CD4-positive, CD25-positive, alpha-beta regulatory T cell (primary cell): Measurements from ENCODE around the gene RAB7B. TPM values are rescaled to one million over a fixed set of nuclear protein-coding genes. Genes with fewer than 3 reads are reported as not detected.

ENCODE experiments used
- ATAC-seq, 2 donors: fragments of 150-1000 bp; cut with Tn5 transposase; one replicate each; pipeline ENCODE4 v1.10.0; 2021; ENCODE audit warnings: low read depth in 2 of 2, moderate number of reproducible peaks in 2 of 2, moderate library complexity in 1 of 2
- DNase-seq, 3 donors: peaks; one replicate each; pipeline versions ENCODE4 v3.0.0 to v3.0.0-alpha.2; 2012 to 2022; ENCODE audit warnings: mixed read lengths in 1 of 3
- H3K27ac ChIP-seq: one replicate; pipeline ENCODE4 v1.7.0; 2013; ENCODE audit warnings: mild to moderate bottlenecking, low read length; ENCODE audit not compliant: insufficient read depth, poor library complexity, severe bottlenecking
- H3K27me3 ChIP-seq: one replicate; pipeline ENCODE4 v1.7.0; 2013; ENCODE audit warnings: low read length; ENCODE audit not compliant: control insufficient read depth, insufficient read depth
- H3K36me3 ChIP-seq: one replicate; pipeline ENCODE4 v1.7.0; 2013; ENCODE audit warnings: mild to moderate bottlenecking, low read length, moderate library complexity; ENCODE audit not compliant: control insufficient read depth, insufficient read depth
- H3K4me1 ChIP-seq: 2 replicates; pipeline ENCODE4 v1.7.0; 2013; ENCODE audit warnings: mild to moderate bottlenecking, low read length; ENCODE audit not compliant: insufficient read depth, control insufficient read depth, poor library complexity, severe bottlenecking
- H3K4me3 ChIP-seq: one replicate; pipeline ENCODE4 v1.7.0; 2013; ENCODE audit warnings: low read depth, mild to moderate bottlenecking, low read length, moderate library complexity
- H3K9me3 ChIP-seq, 2 experiments: 1 replicate in 1 of 2; 2 replicates in 1 of 2; pipeline ENCODE4 v1.7.0; 2013; ENCODE audit warnings: low read length in 2 of 2, mild to moderate bottlenecking in 1 of 2, moderate library complexity in 1 of 2; ENCODE audit not compliant: control insufficient read depth in 2 of 2
- H3K27ac Mint-ChIP-seq, 3 donors: one replicate each; pipeline ENCODE4 v1.8.0; 2020 to 2022; ENCODE audit warnings: mild to moderate bottlenecking in 3 of 3, mixed read lengths in 3 of 3, moderate library complexity in 2 of 3
- H3K27me3 Mint-ChIP-seq: one replicate; pipeline ENCODE4 v1.8.0; 2022; ENCODE audit warnings: mild to moderate bottlenecking, mixed read lengths
- H3K36me3 Mint-ChIP-seq: one replicate; pipeline ENCODE4 v1.8.0; 2020; ENCODE audit warnings: mixed read lengths
- H3K4me1 Mint-ChIP-seq, 4 donors: one replicate each; pipeline ENCODE4 v1.8.0; 2020 to 2022; ENCODE audit warnings: mixed read lengths in 4 of 4, mild to moderate bottlenecking in 1 of 4
- H3K4me3 Mint-ChIP-seq, 4 donors: one replicate each; pipeline ENCODE4 v1.8.0; 2020 to 2022; ENCODE audit warnings: mild to moderate bottlenecking in 4 of 4, mixed read lengths in 4 of 4, moderate library complexity in 3 of 4
- H3K9me3 Mint-ChIP-seq, 7 donors: one replicate each; pipeline ENCODE4 v1.8.0; 2020 to 2022; ENCODE audit warnings: mixed read lengths in 7 of 7, mild to moderate bottlenecking in 3 of 7, moderate library complexity in 2 of 7
- polyA plus RNA-seq, 4 donors: library from polyadenylated mRNA; unstranded; fragments of 300-500 nt; fragmentation: Illumina TruSeq; gene quantifications; one replicate each; pipeline ENCODE4 v1.2.3, GENCODE V29; 2021
- total RNA-seq: library from RNA; stranded (reverse); gene quantifications from one replicate; pipeline ENCODE4 v1.2.3, GENCODE V29; 2022

RAB7B gene
- total and polyA plus RNA-seq, 5 donors from 2014 or later, result not detected

DNA sequence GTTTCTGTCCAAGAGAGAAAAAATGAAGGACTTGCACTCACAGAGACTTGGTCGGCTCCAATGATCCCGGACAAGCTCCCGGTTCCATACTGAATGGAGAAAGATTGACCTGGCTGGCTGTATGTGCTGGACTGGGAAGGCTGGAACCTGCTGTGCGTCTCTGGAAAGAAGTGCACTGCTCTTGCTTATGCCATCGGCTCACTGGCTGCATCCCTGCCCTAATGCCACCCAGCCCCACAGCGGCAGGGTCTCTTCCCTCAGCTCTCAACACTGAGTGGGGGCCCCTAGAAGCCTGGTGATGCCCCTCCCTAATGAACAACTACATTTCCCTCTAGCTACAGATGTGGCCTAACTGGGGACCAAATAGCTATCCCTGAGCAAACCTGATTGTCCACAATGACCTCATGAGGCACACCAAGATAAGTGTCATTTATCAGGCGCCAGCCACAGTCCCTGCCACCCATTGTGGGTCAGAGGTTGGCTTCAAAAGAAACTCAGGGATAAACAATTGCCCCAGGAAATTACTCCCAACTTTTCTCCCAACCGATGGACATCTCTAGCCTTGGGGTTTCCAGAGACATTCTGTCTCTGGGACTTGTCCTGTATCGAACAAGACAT is 17.9 kb upstream of the RAB7B start:
- peaks cover 0 to 2% (median 0%) of the 10 kb centered on the region in 7 donors for H3K9me3 Mint-ChIP-seq
- ATAC-seq, result no peak
- Histone ChIP-seq H3K27me3 (peaks cover 14% of the 10 kb centered on the region), H3K9me3 (no peaks in the 10 kb centered on the region), H3K27ac (no peak overlapping the region), H3K4me1 (no peaks in the 10 kb centered on the region), H3K4me3 (no peak overlapping the region), H3K36me3 (no peaks in the 10 kb centered on the region)
- no peak for DNase-seq
- no peak overlapping the region for H3K27ac Mint-ChIP-seq
- no peaks in the 10 kb centered on the region for H3K36me3 Mint-ChIP-seq
- no peaks in the 10 kb centered on the region for H3K4me1 Mint-ChIP-seq
- H3K27me3 Mint-ChIP-seq, result peaks cover 46% of the 10 kb centered on the region
- H3K4me3 Mint-ChIP-seq, result no peak overlapping the region

DNA sequence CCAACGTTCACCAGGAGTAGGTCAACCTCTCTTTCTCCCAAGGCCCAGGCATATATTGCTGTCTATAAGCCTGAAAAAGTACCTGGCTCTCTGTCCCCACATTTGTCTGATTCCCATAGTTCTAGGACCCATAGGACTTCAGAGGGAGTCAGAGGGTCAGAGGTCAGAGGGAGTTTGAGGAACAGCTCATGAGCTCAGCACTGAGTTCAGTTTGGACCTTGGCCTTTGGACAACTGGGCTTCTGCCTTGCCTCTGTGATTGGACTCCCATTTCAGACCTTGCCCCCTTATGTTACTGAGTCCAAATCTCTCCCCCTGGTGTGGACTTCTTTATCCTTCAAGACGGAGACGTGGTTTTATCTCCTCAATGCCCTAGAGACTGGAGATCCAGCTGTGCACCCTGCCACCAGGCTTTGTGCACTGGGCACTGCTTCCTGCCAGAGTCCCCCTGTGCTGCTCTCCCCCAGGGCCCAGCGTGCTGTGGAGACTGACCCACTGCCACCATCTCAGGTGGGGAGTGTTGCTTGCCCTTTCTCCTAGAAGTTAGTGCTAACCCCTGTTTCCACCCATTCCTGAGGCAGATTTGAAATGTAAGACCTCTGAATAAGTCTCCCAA is 17.3 kb upstream of the RAB7B start:
- no peak for ATAC-seq
- H3K27me3 ChIP-seq, result peaks cover 14% of the 10 kb centered on the region
- DNase-seq, result no peak
- H3K27ac ChIP-seq, result no peak overlapping the region
- Mint-ChIP-seq H3K9me3 (peaks cover 0 to 2% (median 0%) of the 10 kb centered on the region in 7 donors), H3K4me3 (no peak overlapping the region), H3K27ac (no peak overlapping the region), H3K4me1 (no peaks in the 10 kb centered on the region), H3K36me3 (no peaks in the 10 kb centered on the region), H3K27me3 (peaks cover 46% of the 10 kb centered on the region)
- no peak overlapping the region for H3K4me3 ChIP-seq
- H3K9me3 ChIP-seq, result no peaks in the 10 kb centered on the region
- H3K36me3 ChIP-seq, result no peaks in the 10 kb centered on the region
- H3K4me1 ChIP-seq, result no peaks in the 10 kb centered on the region

- H3K4me1 ChIP-seq, result no peaks in the 10 kb centered on the region
- H3K27me3 ChIP-seq, result peaks cover 10% of the 10 kb centered on the region
- Mint-ChIP-seq H3K27me3 (peaks cover 15% of the 10 kb centered on the region), H3K4me3 (no peak overlapping the region), H3K4me1 (peaks cover 0 to 19% (median 9%) of the 10 kb centered on the region in 4 donors), H3K27ac (no peak overlapping the region), H3K9me3 (no peaks in the 10 kb centered on the region), H3K36me3 (no peaks in the 10 kb centered on the region)
- H3K9me3 ChIP-seq, result no peaks in the 10 kb centered on the region
- DNase-seq (no peak), ATAC-seq (no peak)
- H3K27ac ChIP-seq, result no peak overlapping the region
- H3K4me3 ChIP-seq, result no peak overlapping the region
- no peaks in the 10 kb centered on the region for H3K36me3 ChIP-seq
These were observed 11.9 kb upstream of the RAB7B start for GRCh38 chr1:206015071-206015470.

DNA sequence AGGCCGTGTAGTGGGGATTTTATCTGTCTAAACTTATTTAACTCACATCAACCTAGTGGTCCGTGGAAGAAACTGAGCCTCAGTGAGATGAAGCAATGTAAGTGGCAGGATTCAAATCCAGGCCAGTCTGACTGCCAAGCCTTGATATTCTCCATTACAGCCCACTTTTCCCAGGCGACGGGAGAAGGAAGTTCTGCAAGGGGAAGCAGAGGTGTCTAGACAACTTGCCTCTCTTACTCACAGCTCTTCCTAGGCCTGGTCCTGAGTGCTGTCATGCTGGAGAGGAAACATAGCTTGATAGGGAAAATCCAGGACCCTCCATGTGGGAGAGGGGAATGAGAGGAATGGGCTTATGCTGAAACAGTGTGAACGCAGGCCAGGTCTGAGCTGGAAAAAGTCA is 11.4 kb upstream of the RAB7B start:
- Mint-ChIP-seq H3K27me3 (peaks cover 14% of the 10 kb centered on the region), H3K4me1 (peaks cover 0 to 19% (median 9%) of the 10 kb centered on the region in 4 donors), H3K36me3 (no peaks in the 10 kb centered on the region), H3K4me3 (no peak overlapping the region), H3K9me3 (no peaks in the 10 kb centered on the region), H3K27ac (no peak overlapping the region)
- Histone ChIP-seq H3K27ac (no peak overlapping the region), H3K4me3 (no peak overlapping the region), H3K36me3 (no peaks in the 10 kb centered on the region), H3K4me1 (no peaks in the 10 kb centered on the region), H3K27me3 (peaks cover 10% of the 10 kb centered on the region), H3K9me3 (no peaks in the 10 kb centered on the region)
- no peak for DNase-seq
- no peak for ATAC-seq

DNA sequence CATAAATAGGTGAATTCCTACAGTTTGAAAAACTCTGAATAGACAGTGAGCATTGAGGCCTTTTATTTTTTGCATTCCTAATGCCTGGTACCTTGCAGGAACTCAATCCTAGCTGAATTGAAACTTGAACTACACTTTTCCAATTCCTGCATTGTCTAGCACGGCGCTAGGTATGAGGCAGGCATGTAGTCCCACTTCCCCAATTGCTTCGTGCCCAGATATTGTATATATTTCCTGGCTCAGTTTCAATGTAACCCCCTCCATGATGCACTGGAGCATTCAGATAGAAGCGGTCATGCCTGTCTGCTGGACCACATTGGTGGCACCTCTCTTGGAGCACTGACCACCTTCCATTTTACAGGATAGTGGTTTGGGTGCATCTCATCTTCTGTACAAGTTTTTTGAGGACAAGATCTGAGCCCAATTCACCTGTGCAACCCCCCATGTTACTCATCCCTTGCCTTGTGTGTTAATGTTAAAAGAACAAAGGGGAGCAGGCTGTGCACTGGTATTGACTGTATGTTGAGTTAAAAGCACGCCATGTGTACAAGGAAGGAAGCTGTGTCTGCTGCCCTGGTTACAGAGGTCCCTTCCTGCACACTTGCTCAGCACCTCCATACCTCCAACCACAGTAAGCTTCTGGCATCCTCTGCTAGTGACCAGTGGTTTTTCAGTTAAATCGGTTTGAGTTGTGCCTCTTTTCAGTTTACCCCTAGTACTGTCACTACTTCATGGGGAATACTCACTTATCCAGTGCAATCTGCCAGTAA is 10.0 kb upstream of the RAB7B start:
- H3K27me3 ChIP-seq, result peaks cover 2% of the 10 kb centered on the region
- H3K9me3 ChIP-seq, result no peaks in the 10 kb centered on the region
- Mint-ChIP-seq H3K4me1 (peaks cover 0 to 19% (median 9%) of the 10 kb centered on the region in 4 donors), H3K27ac (peak overlapping the region in 1 of 3 donors; percentile 17), H3K27me3 (peaks cover 8% of the 10 kb centered on the region), H3K4me3 (no peak overlapping the region), H3K9me3 (peaks cover 0 to 2% (median 0%) of the 10 kb centered on the region in 7 donors), H3K36me3 (no peaks in the 10 kb centered on the region)
- DNase-seq, result no peak
- no peaks in the 10 kb centered on the region for H3K4me1 ChIP-seq
- no peak overlapping the region for H3K4me3 ChIP-seq
- ATAC-seq, result no peak
- no peaks in the 10 kb centered on the region for H3K36me3 ChIP-seq
- no peak overlapping the region for H3K27ac ChIP-seq

GRCh38 chr1:206012086-206012859 is 9.1 kb upstream of the RAB7B start:
- peaks cover 0 to 19% (median 9%) of the 10 kb centered on the region in 4 donors for H3K4me1 Mint-ChIP-seq
- ATAC-seq (peak; percentile 88 to 95), DNase-seq (peak in 1 of 3 donors; percentile 77)
- H3K36me3 Mint-ChIP-seq, result no peaks in the 10 kb centered on the region
- H3K27me3 ChIP-seq, result no peaks in the 10 kb centered on the region
- H3K9me3 ChIP-seq, result no peaks in the 10 kb centered on the region
- H3K4me1 ChIP-seq, result no peaks in the 10 kb centered on the region
- no peak overlapping the region for H3K27ac ChIP-seq
- H3K4me3 Mint-ChIP-seq, result peak overlapping the region in 1 of 4 donors; percentile 1
- H3K9me3 Mint-ChIP-seq, result peaks cover 0 to 2% (median 0%) of the 10 kb centered on the region in 7 donors
- no peaks in the 10 kb centered on the region for H3K36me3 ChIP-seq
- peak overlapping the region in 1 of 3 donors; percentile 68 for H3K27ac Mint-ChIP-seq
- H3K4me3 ChIP-seq, result no peak overlapping the region
- no peaks in the 10 kb centered on the region for H3K27me3 Mint-ChIP-seq

GRCh38 chr1:206011057-206011456 is 7.9 kb upstream of the RAB7B start:
- peaks cover 4% of the 10 kb centered on the region for H3K27me3 Mint-ChIP-seq
- Histone ChIP-seq H3K4me1 (no peaks in the 10 kb centered on the region), H3K27me3 (no peaks in the 10 kb centered on the region), H3K27ac (no peak overlapping the region), H3K9me3 (no peaks in the 10 kb centered on the region), H3K36me3 (no peaks in the 10 kb centered on the region), H3K4me3 (no peak overlapping the region)
- peaks cover 0 to 2% (median 0%) of the 10 kb centered on the region in 7 donors for H3K9me3 Mint-ChIP-seq
- H3K4me3 Mint-ChIP-seq, result no peak overlapping the region
- peaks cover 0 to 19% (median 10%) of the 10 kb centered on the region in 4 donors for H3K4me1 Mint-ChIP-seq
- H3K27ac Mint-ChIP-seq, result no peak overlapping the region
- H3K36me3 Mint-ChIP-seq, result no peaks in the 10 kb centered on the region
- ATAC-seq (no peak), DNase-seq (no peak)
